Measurements from ENCODE around the gene LALBA. TPM values are rescaled to one million over a fixed set of nuclear protein-coding genes. Genes with fewer than 3 reads are reported as not detected.

The LALBA gene
- not detected for total RNA-seq

- H3K4me3 ChIP-seq (ENCODE audit: low read length in 3 of 3): no peak within 1 kb of the TSS
- H3K9ac ChIP-seq (ENCODE audit: low read depth in 1 of 3, low read length in 3 of 3): no peak within 1 kb of the TSS
- H3K4me1 ChIP-seq (ENCODE audit: control insufficient read depth in 3 of 3, insufficient read depth in 3 of 3, low read length in 3 of 3): no peaks in the 10 kb centered on the region
- H3K27ac ChIP-seq (ENCODE audit: low read depth, low read length): no peak within 1 kb of the TSS
- H3K9me3 ChIP-seq (ENCODE audit: control insufficient read depth in 3 of 3, low read length in 3 of 3): no peaks in the 10 kb centered on the region
- no peaks in the 10 kb centered on the region for H3K36me3 ChIP-seq (ENCODE audit: control insufficient read depth in 3 of 3, insufficient read depth in 3 of 3, low read length in 3 of 3)
- peaks cover 0 to 4% (median 4%) of the 10 kb centered on the region in 3 donors for H3K27me3 ChIP-seq (ENCODE audit: control insufficient read depth in 3 of 3, insufficient read depth in 3 of 3, low read length in 3 of 3)
Observed at GRCh38 chr12:48569946-48570345, at the start of gene LALBA. Gene LALBA (minus strand): TSS chr12:48570046. CDS start chr12:48570020, 26 bp downstream.

GRCh38 chr12:48618541-48618940 is 48.7 kb upstream of the LALBA start:
- Histone ChIP-seq H3K4me3 (ENCODE audit: low read length in 3 of 3) (no peak overlapping the region), H3K4me1 (ENCODE audit: control insufficient read depth in 3 of 3, insufficient read depth in 3 of 3, low read length in 3 of 3) (no peaks in the 10 kb centered on the region), H3K9ac (ENCODE audit: low read depth in 1 of 3, low read length in 3 of 3) (no peak overlapping the region), H3K9me3 (ENCODE audit: control insufficient read depth in 3 of 3, low read length in 3 of 3) (peaks cover 0 to 1% (median 0%) of the 10 kb centered on the region in 3 donors), H3K27ac (ENCODE audit: low read depth, low read length) (no peak overlapping the region), H3K36me3 (ENCODE audit: control insufficient read depth in 3 of 3, insufficient read depth in 3 of 3, low read length in 3 of 3) (no peaks in the 10 kb centered on the region), H3K27me3 (ENCODE audit: control insufficient read depth in 3 of 3, insufficient read depth in 3 of 3, low read length in 3 of 3) (peaks cover 0 to 3% (median 0%) of the 10 kb centered on the region in 3 donors)

- Histone ChIP-seq H3K4me1 (ENCODE audit: control insufficient read depth in 3 of 3, insufficient read depth in 3 of 3, low read length in 3 of 3) (no peaks in the 10 kb centered on the region), H3K4me3 (ENCODE audit: low read length in 3 of 3) (no peak overlapping the region), H3K9me3 (ENCODE audit: control insufficient read depth in 3 of 3, low read length in 3 of 3) (peaks cover 0 to 3% (median under 1%) of the 10 kb centered on the region in 3 donors), H3K27me3 (ENCODE audit: control insufficient read depth in 3 of 3, insufficient read depth in 3 of 3, low read length in 3 of 3) (peaks cover 0 to 3% (median 0%) of the 10 kb centered on the region in 3 donors), H3K27ac (ENCODE audit: low read depth, low read length) (no peak overlapping the region), H3K36me3 (ENCODE audit: control insufficient read depth in 3 of 3, insufficient read depth in 3 of 3, low read length in 3 of 3) (no peaks in the 10 kb centered on the region), H3K9ac (ENCODE audit: low read depth in 1 of 3, low read length in 3 of 3) (no peak overlapping the region)
Observed at GRCh38 chr12:48615681-48616080, 45.8 kb upstream of the LALBA start.

- H3K36me3 ChIP-seq (ENCODE audit: control insufficient read depth in 3 of 3, insufficient read depth in 3 of 3, low read length in 3 of 3): no peaks in the 10 kb centered on the region
- H3K27me3 ChIP-seq (ENCODE audit: control insufficient read depth in 3 of 3, insufficient read depth in 3 of 3, low read length in 3 of 3): peaks cover 0 to 3% (median 0%) of the 10 kb centered on the region in 3 donors
- no peak overlapping the region for H3K4me3 ChIP-seq (ENCODE audit: low read length in 3 of 3)
- H3K9me3 ChIP-seq (ENCODE audit: control insufficient read depth in 3 of 3, low read length in 3 of 3): peaks cover 0 to 10% (median 6%) of the 10 kb centered on the region in 3 donors
- no peak overlapping the region for H3K27ac ChIP-seq (ENCODE audit: low read depth, low read length)
- no peaks in the 10 kb centered on the region for H3K4me1 ChIP-seq (ENCODE audit: control insufficient read depth in 3 of 3, insufficient read depth in 3 of 3, low read length in 3 of 3)
- no peak overlapping the region for H3K9ac ChIP-seq (ENCODE audit: low read depth in 1 of 3, low read length in 3 of 3)
Observed at GRCh38 chr12:48613321-48613720, 43.5 kb upstream of the LALBA start.

GRCh38 chr12:48602192-48602989 is 32.5 kb upstream of the LALBA start:
- H3K9me3 ChIP-seq (ENCODE audit: control insufficient read depth in 3 of 3, low read length in 3 of 3): peaks cover 0 to 9% (median 7%) of the 10 kb centered on the region in 3 donors
- no peak overlapping the region for H3K4me3 ChIP-seq (ENCODE audit: low read length in 3 of 3)
- H3K4me1 ChIP-seq (ENCODE audit: control insufficient read depth in 3 of 3, insufficient read depth in 3 of 3, low read length in 3 of 3): no peaks in the 10 kb centered on the region
- no peaks in the 10 kb centered on the region for H3K36me3 ChIP-seq (ENCODE audit: control insufficient read depth in 3 of 3, insufficient read depth in 3 of 3, low read length in 3 of 3)
- no peaks in the 10 kb centered on the region for H3K27me3 ChIP-seq (ENCODE audit: control insufficient read depth in 3 of 3, insufficient read depth in 3 of 3, low read length in 3 of 3)
- H3K27ac ChIP-seq (ENCODE audit: low read depth, low read length): no peak overlapping the region
- no peak overlapping the region for H3K9ac ChIP-seq (ENCODE audit: low read depth in 1 of 3, low read length in 3 of 3)

GRCh38 chr12:48601013-48601756 is 31.3 kb upstream of the LALBA start:
- Histone ChIP-seq H3K27ac (ENCODE audit: low read depth, low read length) (no peak overlapping the region), H3K36me3 (ENCODE audit: control insufficient read depth in 3 of 3, insufficient read depth in 3 of 3, low read length in 3 of 3) (no peaks in the 10 kb centered on the region), H3K9me3 (ENCODE audit: control insufficient read depth in 3 of 3, low read length in 3 of 3) (peaks cover 0 to 5% (median 3%) of the 10 kb centered on the region in 3 donors), H3K9ac (ENCODE audit: low read depth in 1 of 3, low read length in 3 of 3) (no peak overlapping the region), H3K27me3 (ENCODE audit: control insufficient read depth in 3 of 3, insufficient read depth in 3 of 3, low read length in 3 of 3) (no peaks in the 10 kb centered on the region), H3K4me1 (ENCODE audit: control insufficient read depth in 3 of 3, insufficient read depth in 3 of 3, low read length in 3 of 3) (no peaks in the 10 kb centered on the region), H3K4me3 (ENCODE audit: low read length in 3 of 3) (no peak overlapping the region)

GRCh38 chr12:48600552-48600951 is 30.7 kb upstream of the LALBA start:
- no peak overlapping the region for H3K27ac ChIP-seq (ENCODE audit: low read depth, low read length)
- H3K9me3 ChIP-seq (ENCODE audit: control insufficient read depth in 3 of 3, low read length in 3 of 3): peaks cover 0 to 4% (median 3%) of the 10 kb centered on the region in 3 donors
- no peaks in the 10 kb centered on the region for H3K27me3 ChIP-seq (ENCODE audit: control insufficient read depth in 3 of 3, insufficient read depth in 3 of 3, low read length in 3 of 3)
- H3K36me3 ChIP-seq (ENCODE audit: control insufficient read depth in 3 of 3, insufficient read depth in 3 of 3, low read length in 3 of 3): no peaks in the 10 kb centered on the region
- H3K4me3 ChIP-seq (ENCODE audit: low read length in 3 of 3): no peak overlapping the region
- no peaks in the 10 kb centered on the region for H3K4me1 ChIP-seq (ENCODE audit: control insufficient read depth in 3 of 3, insufficient read depth in 3 of 3, low read length in 3 of 3)
- H3K9ac ChIP-seq (ENCODE audit: low read depth in 1 of 3, low read length in 3 of 3): no peak overlapping the region

- Histone ChIP-seq H3K4me3 (ENCODE audit: low read length in 3 of 3) (no peak overlapping the region), H3K9me3 (ENCODE audit: control insufficient read depth in 3 of 3, low read length in 3 of 3) (peaks cover 0 to 3% (median 0%) of the 10 kb centered on the region in 3 donors), H3K27me3 (ENCODE audit: control insufficient read depth in 3 of 3, insufficient read depth in 3 of 3, low read length in 3 of 3) (no peaks in the 10 kb centered on the region), H3K9ac (ENCODE audit: low read depth in 1 of 3, low read length in 3 of 3) (no peak overlapping the region), H3K36me3 (ENCODE audit: control insufficient read depth in 3 of 3, insufficient read depth in 3 of 3, low read length in 3 of 3) (no peaks in the 10 kb centered on the region), H3K4me1 (ENCODE audit: control insufficient read depth in 3 of 3, insufficient read depth in 3 of 3, low read length in 3 of 3) (no peaks in the 10 kb centered on the region), H3K27ac (ENCODE audit: low read depth, low read length) (no peak overlapping the region)
Observed at GRCh38 chr12:48592591-48593086, 22.8 kb upstream of the LALBA start.

GRCh38 chr12:48586361-48586760 is 16.5 kb upstream of the LALBA start:
- no peak overlapping the region for H3K27ac ChIP-seq (ENCODE audit: low read depth, low read length)
- no peaks in the 10 kb centered on the region for H3K9me3 ChIP-seq (ENCODE audit: control insufficient read depth in 3 of 3, low read length in 3 of 3)
- H3K36me3 ChIP-seq (ENCODE audit: control insufficient read depth in 3 of 3, insufficient read depth in 3 of 3, low read length in 3 of 3): no peaks in the 10 kb centered on the region
- H3K27me3 ChIP-seq (ENCODE audit: control insufficient read depth in 3 of 3, insufficient read depth in 3 of 3, low read length in 3 of 3): peaks cover 0 to 5% (median 5%) of the 10 kb centered on the region in 3 donors
- no peak overlapping the region for H3K9ac ChIP-seq (ENCODE audit: low read depth in 1 of 3, low read length in 3 of 3)
- no peaks in the 10 kb centered on the region for H3K4me1 ChIP-seq (ENCODE audit: control insufficient read depth in 3 of 3, insufficient read depth in 3 of 3, low read length in 3 of 3)
- H3K4me3 ChIP-seq (ENCODE audit: low read length in 3 of 3): no peak overlapping the region

- Histone ChIP-seq H3K9ac (ENCODE audit: low read depth in 1 of 3, low read length in 3 of 3) (no peak overlapping the region), H3K4me1 (ENCODE audit: control insufficient read depth in 3 of 3, insufficient read depth in 3 of 3, low read length in 3 of 3) (no peaks in the 10 kb centered on the region), H3K9me3 (ENCODE audit: control insufficient read depth in 3 of 3, low read length in 3 of 3) (no peaks in the 10 kb centered on the region), H3K27ac (ENCODE audit: low read depth, low read length) (no peak overlapping the region), H3K4me3 (ENCODE audit: low read length in 3 of 3) (no peak overlapping the region), H3K27me3 (ENCODE audit: control insufficient read depth in 3 of 3, insufficient read depth in 3 of 3, low read length in 3 of 3) (peaks cover 0 to 5% (median 5%) of the 10 kb centered on the region in 3 donors), H3K36me3 (ENCODE audit: control insufficient read depth in 3 of 3, insufficient read depth in 3 of 3, low read length in 3 of 3) (no peaks in the 10 kb centered on the region)
Observed at GRCh38 chr12:48583728-48584127, 13.9 kb upstream of the LALBA start.
